PC-9 (cell line): Measurements from ENCODE around the gene NFIA. TPM values are rescaled to one million over a fixed set of nuclear protein-coding genes. Genes with fewer than 3 reads are reported as not detected.
A peak's percentile ranks its signal among the peaks of the same experiment; 100 is the strongest.

Experiments
- BruUV-seq: library from RNA; stranded (reverse); fragments of 400-500 nt; replicated peaks from 2 replicates; lab custom pipeline; 2021; lab: Mats Ljungman, UMichigan
- CTCF ChIA-PET: fragments of 300-600 bp; sonication (Branson Sonifier 250); formaldehyde crosslinking; loops from one replicate; lab custom pipeline; 2022; ENCODE audit warnings: antibody characterized with exemption; lab: Charles Lee
- POLR2A ChIA-PET: fragments of 300-600 bp; sonication (Branson Sonifier 250); formaldehyde crosslinking; loops from one replicate; lab custom pipeline; 2022; ENCODE audit warnings: antibody characterized with exemption; ENCODE audit not compliant: unreplicated experiment; lab: Charles Lee
- DNase-seq, 2 experiments: peaks; one replicate each; pipeline versions ENCODE4 v3.0.0 to v3.0.0-alpha.2; 2015 to 2022; ENCODE audit warnings: mixed read lengths in 1 of 2
- H2AFZ ChIP-seq: fragments of 200-600 bp; sonication (generic); 2 replicates; pipeline ENCODE4 v1.8.1; 2017; ENCODE audit warnings: antibody characterized with exemption
- H3F3A ChIP-seq: fragments of 200-600 bp; sonication (generic); 2 replicates; pipeline ENCODE4 v1.8.1; 2017; ENCODE audit warnings: antibody characterized with exemption, mild to moderate bottlenecking, low read depth; ENCODE audit not compliant: insufficient read depth
- H3K27ac ChIP-seq: fragments of 200-600 bp; sonication (generic); 2 replicates; pipeline ENCODE4 v1.6.1; 2016; ENCODE audit warnings: mixed run types
- H3K27me3 ChIP-seq: fragments of 200-600 bp; sonication (generic); 2 replicates; pipeline ENCODE4 v1.6.1; 2016; ENCODE audit warnings: low read depth, mixed run types; ENCODE audit not compliant: insufficient read depth
- H3K36me3 ChIP-seq: fragments of 200-600 bp; sonication (generic); 2 replicates; pipeline ENCODE4 v1.6.1; 2016; ENCODE audit warnings: low read depth, mixed run types
- H3K4me1 ChIP-seq: fragments of 200-600 bp; sonication (generic); replicated peaks from 2 replicates; pipeline ENCODE4 v1.6.1; 2016; ENCODE audit warnings: mixed run types; ENCODE audit not compliant: insufficient read depth
- H3K4me2 ChIP-seq: fragments of 200-600 bp; sonication (generic); 2 replicates; pipeline ENCODE4 v1.6.1; 2017; ENCODE audit warnings: mixed run types
- H3K4me3 ChIP-seq: fragments of 200-600 bp; sonication (generic); 2 replicates; pipeline ENCODE4 v1.6.1; 2016; ENCODE audit warnings: mixed run types
- H3K79me2 ChIP-seq: fragments of 200-600 bp; sonication (generic); 2 replicates; pipeline ENCODE4 v1.6.1; 2017; ENCODE audit warnings: low read depth, mixed run types
- H3K9me2 ChIP-seq: fragments of 200-600 bp; sonication (generic); 2 replicates; pipeline ENCODE4 v1.8.1; 2017; ENCODE audit warnings: mild to moderate bottlenecking; ENCODE audit not compliant: insufficient read depth
- H3K9me3 ChIP-seq: fragments of 200-600 bp; sonication (generic); 2 replicates; pipeline ENCODE4 v1.8.1; 2016; ENCODE audit warnings: low read depth; ENCODE audit not compliant: insufficient read depth
- H4K20me1 ChIP-seq: fragments of 200-600 bp; sonication (generic); 2 replicates; pipeline ENCODE4 v1.8.1; 2017; ENCODE audit not compliant: insufficient read depth
- EZH2 ChIP-seq: fragments of 200-600 bp; sonication (generic); IDR thresholded peaks from 2 replicates; pipeline ENCODE4 v1.8.0; 2017; ENCODE audit warnings: antibody characterized with exemption, low read depth
- intact Hi-C: fragments of 100-400 bp; cut with micrococcal nuclease; formaldehyde crosslinking; loops from one replicate; pipeline ENCODE4 v1.10.0; 2022; ENCODE audit not compliant: unreplicated experiment
- total RNA-seq: library from RNA; stranded (reverse); gene quantifications from 2 replicates; pipeline ENCODE4 v1.2.3, GENCODE V29; 2021
- TF ChIP-seq, protein P1 (sequence below): fragments of 200-600 bp; sonication (generic); conservative IDR thresholded peaks from 2 replicates; pipeline ENCODE4 v1.6.1; 2017; ENCODE audit warnings: mixed run types, antibody characterized with exemption, mild to moderate bottlenecking, moderate library complexity

NFIA gene
- total RNA-seq, 1 experiment from 2014 or later, result 26.7 TPM

DNA sequence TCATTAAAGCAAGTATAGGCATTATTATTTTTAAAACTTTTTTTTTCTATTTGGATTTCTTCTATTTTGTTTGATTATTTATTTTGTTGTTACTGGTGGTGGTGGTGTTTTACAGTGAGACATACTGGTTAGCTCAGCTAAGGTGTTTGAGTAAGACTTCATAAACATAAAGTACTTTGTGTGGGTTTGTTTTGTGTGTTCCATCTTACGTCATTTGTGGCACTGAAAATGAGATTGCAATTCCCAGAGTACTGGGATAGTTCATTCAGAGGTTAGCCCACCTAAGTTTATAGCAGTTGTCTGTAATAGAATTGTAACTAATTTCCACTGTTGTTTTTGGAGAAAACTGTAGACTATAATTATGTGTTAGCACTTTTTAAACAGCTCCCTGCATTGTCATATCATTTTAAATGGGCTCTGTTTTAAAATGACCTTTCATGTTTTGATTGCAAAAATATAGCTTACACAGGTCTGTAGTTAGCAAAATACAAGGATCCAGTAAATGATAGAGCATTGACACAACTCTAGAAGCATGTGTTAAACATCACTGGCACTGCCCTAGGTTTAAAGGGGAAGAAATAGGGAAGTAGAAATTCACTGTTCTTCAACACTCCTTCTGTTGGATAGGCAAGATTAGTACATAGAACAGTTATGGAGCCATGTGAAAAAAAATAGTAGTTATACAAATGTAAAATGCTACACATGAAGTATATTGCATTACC lies 171.7 kb downstream of the NFIA start:
- H3K4me1 ChIP-seq, result peaks cover 22% of the 10 kb centered on the region
- no peak overlapping the region for H3K4me3 ChIP-seq
- H3K4me2 ChIP-seq, result peak overlapping the region; percentile 22
- H3K9me2 ChIP-seq, result no peaks in the 10 kb centered on the region
- no peak overlapping the region for H3K27ac ChIP-seq
- no peaks in the 10 kb centered on the region for H3K27me3 ChIP-seq
- no peaks in the 10 kb centered on the region for H3K9me3 ChIP-seq
- H3K36me3 ChIP-seq, result no peaks in the 10 kb centered on the region
- DNase-seq, result no peak
- H3F3A ChIP-seq, result peaks cover 7% of the 10 kb centered on the region; the same call in 1 of the 2 replicates
- no TSS peak for BruUV-seq
- no peak overlapping the region for H2AFZ ChIP-seq
- CTCF ChIA-PET, result interaction anchor here (0.6 kb wide), 2 partner anchors 32 to 405 kb away, joined by 11 to 13 read pairs; no protein-coding TSS in a partner anchor
- TF ChIP-seq, protein P1, sequence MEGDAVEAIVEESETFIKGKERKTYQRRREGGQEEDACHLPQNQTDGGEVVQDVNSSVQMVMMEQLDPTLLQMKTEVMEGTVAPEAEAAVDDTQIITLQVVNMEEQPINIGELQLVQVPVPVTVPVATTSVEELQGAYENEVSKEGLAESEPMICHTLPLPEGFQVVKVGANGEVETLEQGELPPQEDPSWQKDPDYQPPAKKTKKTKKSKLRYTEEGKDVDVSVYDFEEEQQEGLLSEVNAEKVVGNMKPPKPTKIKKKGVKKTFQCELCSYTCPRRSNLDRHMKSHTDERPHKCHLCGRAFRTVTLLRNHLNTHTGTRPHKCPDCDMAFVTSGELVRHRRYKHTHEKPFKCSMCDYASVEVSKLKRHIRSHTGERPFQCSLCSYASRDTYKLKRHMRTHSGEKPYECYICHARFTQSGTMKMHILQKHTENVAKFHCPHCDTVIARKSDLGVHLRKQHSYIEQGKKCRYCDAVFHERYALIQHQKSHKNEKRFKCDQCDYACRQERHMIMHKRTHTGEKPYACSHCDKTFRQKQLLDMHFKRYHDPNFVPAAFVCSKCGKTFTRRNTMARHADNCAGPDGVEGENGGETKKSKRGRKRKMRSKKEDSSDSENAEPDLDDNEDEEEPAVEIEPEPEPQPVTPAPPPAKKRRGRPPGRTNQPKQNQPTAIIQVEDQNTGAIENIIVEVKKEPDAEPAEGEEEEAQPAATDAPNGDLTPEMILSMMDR, result no peak
- TF ChIP-seq EZH2, result no peak
- H3K79me2 ChIP-seq, result peaks cover 28% of the 10 kb centered on the region
- intact Hi-C loops, result no loop called here
- no peaks in the 10 kb centered on the region for H4K20me1 ChIP-seq
- POLR2A ChIA-PET, result interaction anchor here (0.6 to 0.9 kb wide), 3 partner anchors 27 to 176 kb away, joined by 4 to 5 read pairs (median 4); partner anchors contain the start of gene NFIA

DNA sequence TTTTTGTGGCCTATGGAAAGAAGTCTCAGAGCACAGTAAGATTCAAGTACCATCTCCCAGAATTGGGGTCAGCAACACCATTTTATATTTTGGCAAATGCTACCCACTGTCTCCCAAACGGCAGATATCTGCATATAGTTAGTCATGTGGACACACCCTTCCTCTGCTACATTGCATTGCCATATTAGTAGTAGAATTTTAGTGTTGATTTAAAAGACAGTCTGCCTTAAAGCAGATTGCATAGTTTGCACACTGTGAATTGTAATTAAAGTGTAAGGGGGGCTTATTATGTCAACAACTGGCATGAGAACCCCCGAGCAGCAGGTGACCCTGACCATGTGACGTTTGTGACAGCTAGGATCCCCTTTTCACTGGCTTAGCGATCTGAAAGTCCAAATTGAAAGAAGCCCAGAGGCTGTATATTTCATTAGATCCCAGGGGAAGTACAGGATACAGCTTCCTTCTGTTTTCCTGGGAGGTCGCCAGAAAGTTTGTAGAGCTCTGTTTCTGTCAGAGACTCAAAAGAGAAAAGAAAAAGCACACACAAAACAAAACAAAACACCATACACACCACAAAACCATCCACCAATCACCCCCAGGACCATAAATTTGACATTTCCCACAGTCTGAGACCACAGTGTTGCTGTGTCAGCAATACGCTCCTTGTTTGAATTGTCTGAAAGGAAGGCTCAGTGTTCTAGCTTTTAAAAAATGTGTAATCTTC lies 172.4 kb downstream of the NFIA start:
- H3K36me3 ChIP-seq, result no peaks in the 10 kb centered on the region
- H3K4me1 ChIP-seq, result peaks cover 22% of the 10 kb centered on the region
- H3K9me3 ChIP-seq, result no peaks in the 10 kb centered on the region
- BruUV-seq, result no TSS peak
- ChIA-PET POLR2A (interaction anchor here (0.6 kb wide), 1 partner anchor 28 kb away, joined by 4 read pairs; no protein-coding TSS in a partner anchor), CTCF (interaction anchor here (0.6 kb wide), 1 partner anchor 406 kb away, joined by 13 read pairs; no protein-coding TSS in a partner anchor)
- no peak overlapping the region for H2AFZ ChIP-seq
- DNase-seq, result no peak
- no peak overlapping the region for H3K4me3 ChIP-seq
- H3K9me2 ChIP-seq, result no peaks in the 10 kb centered on the region
- H3F3A ChIP-seq, result peaks cover 7% of the 10 kb centered on the region; the same call in 1 of the 2 replicates
- no peak overlapping the region for H3K4me2 ChIP-seq
- no peak for TF ChIP-seq EZH2
- TF ChIP-seq, protein P1, result no peak
- no peaks in the 10 kb centered on the region for H3K27me3 ChIP-seq
- H3K79me2 ChIP-seq, result peaks cover 29% of the 10 kb centered on the region
- intact Hi-C loops, result no loop called here
- H4K20me1 ChIP-seq, result no peaks in the 10 kb centered on the region
- no peak overlapping the region for H3K27ac ChIP-seq

DNA sequence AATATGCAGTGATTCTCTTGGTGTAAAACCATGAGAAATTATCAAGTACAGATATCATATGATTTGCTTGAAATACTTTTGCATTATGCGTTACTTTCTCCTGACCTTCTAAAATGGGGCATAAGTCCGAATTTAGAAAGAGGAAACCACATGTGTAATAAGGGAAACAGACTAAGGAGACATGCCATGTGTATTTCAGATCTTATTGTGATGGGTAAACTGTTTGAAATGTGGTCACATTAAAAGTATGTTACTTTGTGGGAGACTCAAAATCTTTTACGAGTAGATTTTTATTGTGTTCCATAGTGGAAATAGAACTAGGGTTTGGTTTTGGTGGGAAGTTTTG lies 173.0 kb downstream of the NFIA start:
- Histone ChIP-seq H3K79me2 (peaks cover 33% of the 10 kb centered on the region), H3K4me3 (no peak overlapping the region), H3K9me3 (no peaks in the 10 kb centered on the region), H3K4me1 (peaks cover 22% of the 10 kb centered on the region), H2AFZ (no peak overlapping the region), H3K4me2 (no peak overlapping the region), H3F3A (peaks cover 7% of the 10 kb centered on the region; the same call in 1 of the 2 replicates), H3K36me3 (no peaks in the 10 kb centered on the region), H4K20me1 (no peaks in the 10 kb centered on the region), H3K9me2 (no peaks in the 10 kb centered on the region), H3K27ac (no peak overlapping the region), H3K27me3 (no peaks in the 10 kb centered on the region)
- intact Hi-C loops, result no loop called here
- no peak for DNase-seq
- ChIA-PET POLR2A (no interaction called here), CTCF (no interaction called here)
- TF ChIP-seq, protein P1, result no peak
- no peak for TF ChIP-seq EZH2
- BruUV-seq, result no TSS peak
